SK-N-SH (cell line): ENCODE data around the gene BMPR1A. TPM values are rescaled to one million over a fixed set of nuclear protein-coding genes. Genes with fewer than 3 reads are reported as not detected.

ENCODE experiments used
- CTCF ChIA-PET: fragments of 300-600, 350-600 bp; formaldehyde crosslinking; extraction: SDS; loops from one replicate; lab custom pipeline; 2021; lab: Yijun Ruan, JAX
- POLR2A ChIA-PET: fragments of 350-600 bp; sonication (Branson Sonifier 250); formaldehyde crosslinking; extraction: SDS; loops from one replicate; lab custom pipeline; 2020; ENCODE audit warnings: antibody characterized with exemption, inconsistent platforms; lab: Yijun Ruan, JAX
- DNase-seq: peaks from one replicate; pipeline ENCODE4 v3.0.0; 2012
- H2AFZ ChIP-seq: fragments of 200-600 bp; sonication (generic); 2 replicates; pipeline ENCODE4 v1.8.1; 2016; ENCODE audit warnings: antibody characterized with exemption, mild to moderate bottlenecking, low read depth
- H3F3A ChIP-seq: fragments of 200-600 bp; sonication (generic); replicated peaks from 2 replicates; pipeline ENCODE3; 2016; ENCODE audit warnings: antibody characterized with exemption, mild to moderate bottlenecking; ENCODE audit not compliant: insufficient read depth
- H3K27ac ChIP-seq, 2 experiments: fragments of 200-500 bp in 1 of 2; fragments of 200-600 bp in 1 of 2; sonication (Bioruptor generic) in 1 of 2; sonication (generic), shearing (Covaris generic) in 1 of 2; 2 replicates each; pipeline versions ENCODE4 v1.5.1 to v1.6.1; 2014 to 2016; ENCODE audit warnings: low read depth in 2 of 2, inconsistent platforms in 1 of 2, low read length in 1 of 2, mild to moderate bottlenecking in 1 of 2, mixed read lengths in 1 of 2
- H3K27me3 ChIP-seq: fragments of 200-600 bp; sonication (generic), shearing (Covaris generic); 2 replicates; pipeline ENCODE4 v1.6.1; 2016; ENCODE audit warnings: mixed run types; ENCODE audit not compliant: insufficient read depth
- H3K36me3 ChIP-seq, 2 experiments: fragments of 200-500 bp in 1 of 2; fragments of 200-600 bp in 1 of 2; sonication (Bioruptor generic) in 1 of 2; sonication (generic) in 1 of 2; replicated peaks in 1 of 2; 2 replicates each; pipeline versions ENCODE3 to v1.5.1; 2014 to 2016; ENCODE audit warnings: low read length in 1 of 2, mild to moderate bottlenecking in 1 of 2; ENCODE audit not compliant: insufficient read depth in 2 of 2, control insufficient read depth in 1 of 2
- H3K4me1 ChIP-seq, 2 experiments: fragments of 200-500 bp in 1 of 2; fragments of 200-600 bp in 1 of 2; sonication (Bioruptor generic) in 1 of 2; sonication (generic), shearing (Covaris generic) in 1 of 2; 2 replicates each; pipeline versions ENCODE4 v1.5.1 to v1.6.1; 2014 to 2016; ENCODE audit warnings: low read depth in 1 of 2, low read length in 1 of 2, mixed run types in 1 of 2; ENCODE audit not compliant: insufficient read depth in 2 of 2, control insufficient read depth in 1 of 2
- H3K4me2 ChIP-seq: fragments of 200-600 bp; sonication (generic), shearing (Covaris generic); 2 replicates; pipeline ENCODE4 v1.6.1; 2017; ENCODE audit warnings: mixed run types
- H3K4me3 ChIP-seq, 2 experiments: fragments of 200-500 bp in 1 of 2; fragments of 200-600 bp in 1 of 2; sonication (Bioruptor generic) in 1 of 2; sonication (generic), shearing (Covaris generic) in 1 of 2; 2 replicates each; pipeline versions ENCODE4 v1.5.1 to v1.8.1; 2014 to 2016; ENCODE audit warnings: low read depth in 2 of 2, inconsistent platforms in 1 of 2, low read length in 1 of 2, mild to moderate bottlenecking in 1 of 2, mixed read lengths in 1 of 2, moderate library complexity in 1 of 2
- H3K79me2 ChIP-seq: fragments of 200-600 bp; sonication (generic); 2 replicates; pipeline ENCODE4 v1.8.1; 2017; ENCODE audit warnings: mild to moderate bottlenecking; ENCODE audit not compliant: insufficient read depth
- H3K9ac ChIP-seq: fragments of 200-600 bp; sonication (generic); 2 replicates; pipeline ENCODE4 v1.6.1; 2017; ENCODE audit warnings: mixed run types
- H3K9me2 ChIP-seq: fragments of 200-600 bp; sonication (generic); 2 replicates; pipeline ENCODE4 v1.6.1; 2017; ENCODE audit warnings: mixed run types
- H3K9me3 ChIP-seq: fragments of 200-600 bp; sonication (generic); 2 replicates; pipeline ENCODE4 v1.6.1; 2017; ENCODE audit warnings: mixed run types, mild to moderate bottlenecking, moderate library complexity
- H4K20me1 ChIP-seq: fragments of 200-600 bp; sonication (generic); 2 replicates; pipeline ENCODE4 v1.6.1; 2017; ENCODE audit warnings: mild to moderate bottlenecking, mixed run types; ENCODE audit not compliant: insufficient read depth
- ELF1 ChIP-seq: IDR thresholded peaks from 2 replicates; pipeline ENCODE4 v1.4.0; 2012
- FOXJ3 ChIP-seq: sonication (generic); formaldehyde crosslinking; IDR thresholded peaks from 2 replicates; pipeline ENCODE4 v1.5.1; 2020; ENCODE audit warnings: mild to moderate bottlenecking, missing genetic modification reagents
- FOXM1 ChIP-seq: IDR thresholded peaks from 2 replicates; pipeline ENCODE4 v1.4.0; 2012; ENCODE audit warnings: low read depth, mild to moderate bottlenecking
- GATA2 ChIP-seq: sonication (generic); formaldehyde crosslinking; IDR thresholded peaks from 2 replicates; pipeline ENCODE4 v1.5.0; 2020; ENCODE audit warnings: mild to moderate bottlenecking, missing genetic modification reagents
- NFIC ChIP-seq: IDR thresholded peaks from 2 replicates; pipeline ENCODE4 v1.4.0; 2012; ENCODE audit warnings: borderline replicate concordance
- POLR2AphosphoS5 ChIP-seq: IDR thresholded peaks from 2 replicates; pipeline ENCODE4 v1.6.1; 2012; ENCODE audit warnings: low read depth, low read length
- SIN3A ChIP-seq: IDR thresholded peaks from 2 replicates; pipeline ENCODE4 v1.6.1; 2012; ENCODE audit warnings: low read depth, mild to moderate bottlenecking, low read length, moderate library complexity, borderline replicate concordance
- TCF12 ChIP-seq: IDR thresholded peaks from 2 replicates; pipeline ENCODE4 v1.4.0; 2012
- YY1 ChIP-seq: IDR thresholded peaks from 2 replicates; pipeline ENCODE4 v1.4.0; 2012; ENCODE audit warnings: low read depth, mild to moderate bottlenecking
- WGBS: methylation state at CpG from one replicate; pipeline ENCODE4 v1.1.6; 2017; ENCODE audit warnings: low lambda C conversion rate; 5-methylcytosine and 5-hydroxymethylcytosine counted together
- polyA plus RNA-seq, 3 experiments: library from polyadenylated mRNA; depleted of rRNA; stranded (reverse); fragments of >200 nt; gene quantifications; 2 replicates each; pipeline ENCODE4 v1.2.3, GENCODE V29; 2012
- TF ChIP-seq, protein P1 (sequence below): fragments of 150-350 bp; IDR thresholded peaks from 2 replicates; pipeline ENCODE4 v1.6.1; 2016; ENCODE audit warnings: mild to moderate bottlenecking, low read depth, low read length
- TF ChIP-seq, protein P2 (sequence below): IDR thresholded peaks from 2 replicates; pipeline ENCODE4 v1.4.0; 2012; ENCODE audit warnings: low read depth

The BMPR1A gene
- polyA plus RNA-seq, 1 of the 3 experiments (the other 2 are of a cell fraction), result 12.7 TPM

DNA sequence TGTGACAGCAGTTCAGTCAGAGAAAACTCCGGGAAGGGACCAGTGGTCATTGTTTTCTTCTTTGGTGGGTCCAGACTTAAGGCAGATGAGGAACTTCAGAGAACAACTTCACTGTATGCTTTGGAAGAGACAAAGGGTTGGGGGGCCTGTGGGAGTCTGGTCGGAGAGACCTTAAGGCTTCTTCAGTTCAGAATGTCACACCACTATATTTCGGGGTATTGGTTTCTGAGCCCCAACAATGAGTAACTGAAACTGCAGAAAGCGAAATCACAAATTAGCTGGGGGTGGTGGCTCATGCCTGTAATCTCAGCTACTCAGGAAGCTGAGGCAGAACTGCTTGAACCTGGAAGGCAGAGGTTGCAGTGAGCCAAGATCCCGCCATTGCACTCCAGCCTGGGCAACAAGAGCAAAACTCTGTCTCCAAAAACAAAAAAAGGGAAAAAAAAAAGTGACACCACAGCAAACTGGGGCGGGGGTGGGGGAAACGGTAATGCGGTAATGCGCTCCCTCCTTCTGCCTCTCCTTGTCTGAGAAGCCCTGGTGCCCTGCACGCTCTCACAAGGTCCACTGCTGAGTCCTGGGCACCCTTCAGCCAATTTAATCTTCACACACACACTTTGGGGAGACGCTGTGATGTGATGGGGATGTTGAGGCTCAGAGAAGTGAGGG is 209.7 kb downstream of the BMPR1A start:
- ChIA-PET POLR2A (no interaction called here), CTCF (interaction anchor here (0.7 to 3.3 kb wide), 11 partner anchors 10 to 294 kb away, joined by 3 to 23 read pairs (median 3); no protein-coding TSS in a partner anchor)
- no peak overlapping the region for H3K27ac ChIP-seq
- no peaks in the 10 kb centered on the region for H3F3A ChIP-seq
- no peaks in the 10 kb centered on the region for H3K9me2 ChIP-seq
- H3K9me3 ChIP-seq, result no peaks in the 10 kb centered on the region
- H3K27me3 ChIP-seq, result no peaks in the 10 kb centered on the region
- no peak overlapping the region; a peak in 1 of 4 replicates for H3K4me3 ChIP-seq
- no peaks in the 10 kb centered on the region for H3K79me2 ChIP-seq
- peaks cover 0 to 6% of the 10 kb centered on the region in 2 experiments; a peak in 1 of 4 replicates for H3K4me1 ChIP-seq
- H3K36me3 ChIP-seq, result no peaks in the 10 kb centered on the region
- H3K4me2 ChIP-seq, result no peak overlapping the region
- 91% methylated on average over 10 of the region's 11 CpGs for WGBS
- H3K9ac ChIP-seq, result no peak overlapping the region
- TF ChIP-seq FOXJ3 (CRISPR knock-in tag) (no peak), SIN3A (no peak), POLR2AphosphoS5 (no peak), ELF1 (no peak), TCF12 (no peak), YY1 (no peak)
- TF ChIP-seq, protein P1, sequence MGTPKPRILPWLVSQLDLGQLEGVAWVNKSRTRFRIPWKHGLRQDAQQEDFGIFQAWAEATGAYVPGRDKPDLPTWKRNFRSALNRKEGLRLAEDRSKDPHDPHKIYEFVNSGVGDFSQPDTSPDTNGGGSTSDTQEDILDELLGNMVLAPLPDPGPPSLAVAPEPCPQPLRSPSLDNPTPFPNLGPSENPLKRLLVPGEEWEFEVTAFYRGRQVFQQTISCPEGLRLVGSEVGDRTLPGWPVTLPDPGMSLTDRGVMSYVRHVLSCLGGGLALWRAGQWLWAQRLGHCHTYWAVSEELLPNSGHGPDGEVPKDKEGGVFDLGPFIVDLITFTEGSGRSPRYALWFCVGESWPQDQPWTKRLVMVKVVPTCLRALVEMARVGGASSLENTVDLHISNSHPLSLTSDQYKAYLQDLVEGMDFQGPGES, result no peak
- TF ChIP-seq, protein P2, sequence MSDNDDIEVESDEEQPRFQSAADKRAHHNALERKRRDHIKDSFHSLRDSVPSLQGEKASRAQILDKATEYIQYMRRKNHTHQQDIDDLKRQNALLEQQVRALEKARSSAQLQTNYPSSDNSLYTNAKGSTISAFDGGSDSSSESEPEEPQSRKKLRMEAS, result no peak
- DNase-seq, result no peak
- H2AFZ ChIP-seq, result no peak overlapping the region
- no peaks in the 10 kb centered on the region for H4K20me1 ChIP-seq

DNA sequence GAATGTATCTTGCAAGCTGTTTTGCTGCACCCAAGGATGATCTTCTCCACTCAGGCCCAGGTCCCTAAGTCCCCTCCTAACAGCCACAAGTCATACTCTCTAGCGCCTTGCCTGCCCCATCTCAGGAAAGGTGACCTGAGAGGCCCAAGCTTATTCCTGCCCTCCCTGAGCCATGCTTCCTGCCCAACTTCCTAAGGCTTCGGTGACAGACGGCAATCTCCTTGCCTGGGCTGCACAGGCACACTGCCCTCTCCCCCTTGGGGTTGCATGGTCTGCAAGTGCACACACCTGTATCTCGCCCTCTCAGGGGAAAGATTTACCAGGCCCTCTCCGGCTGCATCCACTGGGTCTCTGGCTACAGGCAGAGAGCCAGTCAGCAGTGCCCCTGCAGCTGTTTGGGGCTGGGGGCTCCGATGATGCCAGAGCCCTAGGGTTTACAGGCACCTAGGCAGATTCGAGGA is 211.1 kb downstream of the BMPR1A start:
- Histone ChIP-seq H3K4me2 (no peak overlapping the region), H3K4me1 (peaks cover 0 to 6% of the 10 kb centered on the region in 2 experiments; a peak in 1 of 4 replicates), H3K27me3 (no peaks in the 10 kb centered on the region), H3K4me3 (no peak overlapping the region), H3K9ac (no peak overlapping the region), H3K27ac (no peak overlapping the region), H3K36me3 (no peaks in the 10 kb centered on the region), H3K9me2 (no peaks in the 10 kb centered on the region), H4K20me1 (no peaks in the 10 kb centered on the region), H3K79me2 (no peaks in the 10 kb centered on the region), H3K9me3 (no peaks in the 10 kb centered on the region), H2AFZ (no peak overlapping the region), H3F3A (no peaks in the 10 kb centered on the region)
- no peak for DNase-seq
- TF ChIP-seq FOXM1 (no peak), GATA2 (CRISPR knock-in tag) (no peak), NFIC (no peak)
- TF ChIP-seq, protein P1, result no peak
- ChIA-PET POLR2A (no interaction called here), CTCF (interaction anchor here (1.1 to 3.3 kb wide), 3 partner anchors 29 to 537 kb away, joined by 3 to 23 read pairs (median 3); partner anchors contain the start of gene MINPP1)
- 97% methylated on average over 4 of the region's 7 CpGs for WGBS
